Measurements from ENCODE around the gene SKP1. TPM values are rescaled to one million over a fixed set of nuclear protein-coding genes. Genes with fewer than 3 reads are reported as not detected.

The SKP1 gene
- total and polyA plus RNA-seq, 10 of the 15 experiments (the other 5 are each of a cell fraction or from before 2014, with no cell fraction given), result 100 to 1,686 (median 519) TPM

GRCh38 chr5:134162592-134162991, 14.2 kb downstream of the SKP1 start:
- Histone ChIP-seq H3K36me3 (ENCODE audit: control insufficient read depth in 2 of 2, insufficient read depth in 2 of 2, low read length in 1 of 2) (peaks cover 9 to 34% of the 10 kb centered on the region in 2 experiments), H4K20me1 (ENCODE audit: control insufficient read depth, insufficient read depth) (no peaks in the 10 kb centered on the region), H3K27me3 (replicated peaks in 1 of 2; ENCODE audit: control insufficient read depth in 2 of 2, insufficient read depth in 2 of 2, low read length in 1 of 2) (no peaks in the 10 kb centered on the region), H3K27ac (ENCODE audit: control insufficient read depth, insufficient read depth) (no peak overlapping the region), H3K4me2 (ENCODE audit: control insufficient read depth, insufficient read depth) (no peak overlapping the region), H3K79me2 (ENCODE audit: control insufficient read depth, insufficient read depth, low read length) (peaks cover 2% of the 10 kb centered on the region), H3K9me3 (replicated peaks; ENCODE audit: control insufficient read depth, insufficient read depth, low read length) (peaks cover 4% of the 10 kb centered on the region; the same call in 2 of the 3 replicates), H3K4me3 (no peak overlapping the region), H3K4me1 (ENCODE audit: control insufficient read depth, insufficient read depth, low read length) (no peaks in the 10 kb centered on the region), H3K9ac (ENCODE audit: control insufficient read depth, insufficient read depth, low read length) (no peak overlapping the region), H2AFZ (ENCODE audit: control insufficient read depth, low read depth, low read length) (no peak overlapping the region)
- SMC1A ChIA-PET (ENCODE audit: uncharacterized antibody, unreplicated experiment), result interaction anchor here (0.6 to 2.5 kb wide), 3 partner anchors 9 to 65 kb away, joined by 3 to 8 read pairs (median 5); no protein-coding TSS in a partner anchor
- CTCF ChIA-PET, result interaction anchor here (0.7 to 2.2 kb wide), 2 partner anchors 11 to 123 kb away, joined by 3 to 12 read pairs; no protein-coding TSS in a partner anchor
- POLR2A ChIA-PET, result no interaction called here
- BruUV-seq (replicated peaks), result no TSS peak
- RAD21 ChIA-PET (ENCODE audit: unreplicated experiment), result no interaction called here
- WGBS (ENCODE audit: insufficient coverage, insufficient replicate concordance, low lambda C conversion rate, missing lambda C conversion rate), result 89% methylated on average over 5 of the region's 5 CpGs
- intact Hi-C loops (cut with micrococcal nuclease; ENCODE audit: unreplicated experiment) (no loop called here), in situ Hi-C loops (cut with MboI) (no loop called here)
- FAIRE-seq (no peak), ATAC-seq (no peak), DNase-seq (ENCODE audit: low read depth, low spot score) (no peak)
- TF ChIP-seq ZBED1 (IDR thresholded peaks at IDR 0.05; ENCODE audit: borderline replicate concordance) (no peak), EED (IDR thresholded peaks at IDR 0.05; ENCODE audit: low read depth) (no peak), POU2F2 (IDR thresholded peaks at IDR 0.05; ENCODE audit: borderline replicate concordance, low read depth, low read length) (no peak), BRCA1 (IDR thresholded peaks at IDR 0.05; ENCODE audit: low read depth, low read length) (no peak), BCLAF1 (IDR thresholded peaks at IDR 0.05) (no peak), GABPA (IDR thresholded peaks at IDR 0.05; ENCODE audit: low read depth) (no peak)

Measured in GM12878 (cell line).